ENCODE data around the gene MARCHF2.

Gene MARCHF2

DNA sequence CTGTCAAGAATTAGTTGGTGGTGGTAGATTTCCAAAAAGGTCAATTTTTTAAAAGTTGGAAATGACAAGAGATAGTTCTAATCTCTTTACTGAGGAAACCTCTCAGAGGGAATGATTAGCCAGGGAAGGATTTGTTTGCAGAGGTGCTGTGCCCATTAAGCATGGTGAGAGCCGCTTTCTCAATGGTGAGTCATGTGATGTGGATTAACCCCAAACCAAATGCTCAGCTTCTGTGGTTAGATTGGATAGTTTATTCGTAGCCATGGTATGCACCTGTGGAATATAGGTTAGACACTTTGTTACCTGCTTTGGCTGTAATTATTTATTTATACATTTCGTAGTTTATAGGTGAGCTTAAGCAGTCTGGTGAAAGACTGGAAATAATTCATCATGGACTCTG, 38.8 kb downstream of the MARCHF2 start:
- Histone ChIP-seq H2AFZ (ENCODE audit: low read depth) (no peak overlapping the region), H3K36me3 (ENCODE audit: insufficient read depth) (peaks cover 7% of the 10 kb centered on the region; the same call in 1 of the 2 replicates), H3K27me3 (ENCODE audit: insufficient read depth, low read depth) (no peaks in the 10 kb centered on the region), H3K9ac (no peak overlapping the region), H4K20me1 (ENCODE audit: insufficient read depth) (peaks cover 94% of the 10 kb centered on the region), H3K27ac (no peak overlapping the region), H3K79me2 (ENCODE audit: insufficient read depth, low read depth) (peaks cover 98% of the 10 kb centered on the region), H3K4me2 (no peak overlapping the region), H3K4me3 (IDR thresholded peaks at IDR 0.05; ENCODE audit: insufficient read depth, low read depth, low read length) (no peak overlapping the region), H3K4me1 (ENCODE audit: low read depth, poor library complexity, severe bottlenecking) (peaks cover 60% of the 10 kb centered on the region)
- TF ChIP-seq, protein P1, sequence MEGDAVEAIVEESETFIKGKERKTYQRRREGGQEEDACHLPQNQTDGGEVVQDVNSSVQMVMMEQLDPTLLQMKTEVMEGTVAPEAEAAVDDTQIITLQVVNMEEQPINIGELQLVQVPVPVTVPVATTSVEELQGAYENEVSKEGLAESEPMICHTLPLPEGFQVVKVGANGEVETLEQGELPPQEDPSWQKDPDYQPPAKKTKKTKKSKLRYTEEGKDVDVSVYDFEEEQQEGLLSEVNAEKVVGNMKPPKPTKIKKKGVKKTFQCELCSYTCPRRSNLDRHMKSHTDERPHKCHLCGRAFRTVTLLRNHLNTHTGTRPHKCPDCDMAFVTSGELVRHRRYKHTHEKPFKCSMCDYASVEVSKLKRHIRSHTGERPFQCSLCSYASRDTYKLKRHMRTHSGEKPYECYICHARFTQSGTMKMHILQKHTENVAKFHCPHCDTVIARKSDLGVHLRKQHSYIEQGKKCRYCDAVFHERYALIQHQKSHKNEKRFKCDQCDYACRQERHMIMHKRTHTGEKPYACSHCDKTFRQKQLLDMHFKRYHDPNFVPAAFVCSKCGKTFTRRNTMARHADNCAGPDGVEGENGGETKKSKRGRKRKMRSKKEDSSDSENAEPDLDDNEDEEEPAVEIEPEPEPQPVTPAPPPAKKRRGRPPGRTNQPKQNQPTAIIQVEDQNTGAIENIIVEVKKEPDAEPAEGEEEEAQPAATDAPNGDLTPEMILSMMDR (conservative IDR thresholded peaks at IDR 0.05; ENCODE audit: low read depth, low read length), result no peak

DNA sequence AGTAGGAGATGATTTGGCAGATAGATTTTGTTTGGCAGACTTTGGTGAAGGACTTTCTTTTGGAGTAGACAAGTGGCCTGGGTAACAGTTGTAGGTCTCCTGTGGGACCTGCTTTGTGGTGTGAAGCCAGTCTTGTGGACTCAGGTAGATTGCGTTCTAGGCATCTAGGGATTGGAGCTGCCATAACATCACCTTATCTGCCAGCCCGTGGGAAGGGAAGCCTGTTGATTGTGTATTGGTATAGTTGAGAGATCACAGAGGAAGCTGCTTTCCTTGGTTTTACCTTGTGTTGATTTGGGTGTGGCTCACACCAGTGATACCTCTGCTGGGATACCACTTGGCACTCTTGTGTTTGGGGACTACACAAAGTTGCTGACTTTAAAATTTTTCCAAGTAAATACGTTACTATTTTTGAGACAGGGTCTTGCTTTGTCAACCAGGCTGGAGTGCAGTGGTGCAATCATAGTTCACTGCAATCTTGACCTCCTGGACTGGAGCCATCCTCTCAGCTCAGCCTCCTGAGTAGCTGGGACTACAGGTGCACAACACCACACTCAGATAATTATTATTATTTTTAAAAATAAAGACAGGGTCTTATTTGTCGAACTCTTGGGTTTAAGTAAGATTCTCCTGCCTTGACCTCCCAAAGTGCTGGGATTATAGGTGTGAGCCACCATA, 39.5 kb downstream of the MARCHF2 start:
- peaks cover 7% of the 10 kb centered on the region; the same call in 1 of the 2 replicates for H3K36me3 ChIP-seq (ENCODE audit: insufficient read depth)
- TF ChIP-seq, protein P1 (conservative IDR thresholded peaks at IDR 0.05; ENCODE audit: low read depth, low read length), result no peak
- peaks cover 53% of the 10 kb centered on the region for H3K4me1 ChIP-seq (ENCODE audit: low read depth, poor library complexity, severe bottlenecking)
- peaks cover 94% of the 10 kb centered on the region for H4K20me1 ChIP-seq (ENCODE audit: insufficient read depth)
- H2AFZ ChIP-seq (ENCODE audit: low read depth), result no peak overlapping the region
- no peak overlapping the region for H3K9ac ChIP-seq
- peaks cover 98% of the 10 kb centered on the region for H3K79me2 ChIP-seq (ENCODE audit: insufficient read depth, low read depth)
- no peak overlapping the region for H3K4me3 ChIP-seq (IDR thresholded peaks at IDR 0.05; ENCODE audit: insufficient read depth, low read depth, low read length)
- no peak overlapping the region for H3K4me2 ChIP-seq
- H3K27me3 ChIP-seq (ENCODE audit: insufficient read depth, low read depth), result no peaks in the 10 kb centered on the region
- no peak overlapping the region for H3K27ac ChIP-seq

DNA sequence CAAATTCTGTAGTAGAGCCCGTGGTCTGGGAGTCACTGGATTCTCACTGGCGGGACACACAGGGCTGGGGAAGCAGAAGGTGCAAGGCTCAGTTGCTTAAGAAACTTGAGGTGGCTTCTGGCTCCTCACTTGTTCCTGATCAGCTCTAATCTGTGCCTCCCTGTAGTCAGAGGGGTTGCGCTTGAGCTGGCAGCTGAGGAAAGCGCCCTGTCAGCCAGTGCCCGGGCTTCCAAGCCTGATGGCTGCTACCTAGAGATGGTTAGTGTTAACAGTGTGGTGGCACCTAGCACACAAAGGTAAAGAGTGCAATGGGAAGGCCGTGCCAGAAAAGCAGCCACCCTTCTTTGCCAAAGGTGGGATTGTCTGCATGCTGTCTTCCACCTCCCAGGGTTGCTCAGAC, 40.5 kb downstream of the MARCHF2 start:
- no peak overlapping the region for H2AFZ ChIP-seq (ENCODE audit: low read depth)
- H3K4me1 ChIP-seq (ENCODE audit: low read depth, poor library complexity, severe bottlenecking), result peaks cover 44% of the 10 kb centered on the region
- H3K27me3 ChIP-seq (ENCODE audit: insufficient read depth, low read depth), result no peaks in the 10 kb centered on the region
- H3K79me2 ChIP-seq (ENCODE audit: insufficient read depth, low read depth), result peaks cover 98% of the 10 kb centered on the region
- H3K9ac ChIP-seq, result no peak overlapping the region
- H4K20me1 ChIP-seq (ENCODE audit: insufficient read depth), result peaks cover 93% of the 10 kb centered on the region
- TF ChIP-seq, protein P1 (conservative IDR thresholded peaks at IDR 0.05; ENCODE audit: low read depth, low read length), result no peak
- peaks cover 7% of the 10 kb centered on the region; the same call in 1 of the 2 replicates for H3K36me3 ChIP-seq (ENCODE audit: insufficient read depth)
- no peak overlapping the region for H3K4me2 ChIP-seq
- no peak overlapping the region for H3K4me3 ChIP-seq (IDR thresholded peaks at IDR 0.05; ENCODE audit: insufficient read depth, low read depth, low read length)
- H3K27ac ChIP-seq, result no peak overlapping the region

DNA sequence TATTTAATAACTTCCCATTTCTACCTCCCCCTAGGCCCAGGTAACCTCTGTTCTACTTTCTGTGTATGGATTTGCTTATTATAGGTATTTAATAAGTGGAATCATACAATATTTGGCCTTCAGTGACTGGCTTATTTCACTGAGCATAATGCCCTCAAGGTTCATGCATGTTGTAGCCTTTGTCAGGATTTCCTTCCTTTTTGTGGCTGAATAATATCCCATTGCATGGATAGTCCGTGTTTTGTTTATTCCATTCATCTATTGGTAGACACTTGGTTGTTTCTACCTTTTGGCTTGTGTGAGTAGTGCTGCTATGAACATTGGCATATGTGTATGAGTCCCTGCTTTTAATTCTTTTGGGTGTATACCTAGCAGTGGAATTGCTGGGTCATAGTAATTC, 41.1 kb downstream of the MARCHF2 start:
- Histone ChIP-seq H4K20me1 (ENCODE audit: insufficient read depth) (peaks cover 87% of the 10 kb centered on the region), H3K27ac (no peak overlapping the region), H3K4me2 (no peak overlapping the region), H2AFZ (ENCODE audit: low read depth) (no peak overlapping the region), H3K4me1 (ENCODE audit: low read depth, poor library complexity, severe bottlenecking) (peaks cover 38% of the 10 kb centered on the region), H3K79me2 (ENCODE audit: insufficient read depth, low read depth) (peaks cover 98% of the 10 kb centered on the region), H3K27me3 (ENCODE audit: insufficient read depth, low read depth) (no peaks in the 10 kb centered on the region), H3K4me3 (IDR thresholded peaks at IDR 0.05; ENCODE audit: insufficient read depth, low read depth, low read length) (no peak overlapping the region), H3K9ac (no peak overlapping the region), H3K36me3 (ENCODE audit: insufficient read depth) (peaks cover 7% of the 10 kb centered on the region; the same call in 1 of the 2 replicates)
- TF ChIP-seq, protein P1 (conservative IDR thresholded peaks at IDR 0.05; ENCODE audit: low read depth, low read length), result no peak

Data from KMS-11 (cell line).